Esophagus muscularis mucosa (tissue), 4 donors: Measurements from ENCODE around the gene SLA2. TPM values are rescaled to one million over a fixed set of nuclear protein-coding genes. Genes with fewer than 3 reads are reported as not detected.

Source experiments
- DNase-seq: peaks from one replicate; pipeline ENCODE4 v3.0.0-alpha.2; 2017; ENCODE audit errors: extremely low spot score
- H3K27ac ChIP-seq, 4 donors: fragments of 200-600 bp; sonication (generic); replicated peaks in 1 of 4; 1 replicate in 3 of 4; 2 replicates in 1 of 4; pipeline ENCODE4 v1.5.1; 2016 to 2019; ENCODE audit warnings: mild to moderate bottlenecking in 1 of 4
- H3K27me3 ChIP-seq, 4 donors: fragments of 200-600 bp; sonication (generic); one replicate each; pipeline versions ENCODE4 v1.5.1 to v1.6.0; 2016 to 2019
- H3K36me3 ChIP-seq, 4 donors: fragments of 200-600 bp; sonication (generic); one replicate each; pipeline ENCODE4 v1.5.1; 2016 to 2019
- H3K4me1 ChIP-seq, 4 donors: fragments of 200-600 bp; sonication (generic); one replicate each; pipeline ENCODE4 v1.5.1; 2016 to 2019
- H3K4me3 ChIP-seq, 4 donors: fragments of 200-600 bp; sonication (generic); 1 replicate in 2 of 4; 2 replicates in 2 of 4; pipeline ENCODE4 v1.5.1; 2016 to 2019; ENCODE audit warnings: mild to moderate bottlenecking in 4 of 4, moderate library complexity in 1 of 4
- H3K9me3 ChIP-seq, 4 donors: fragments of 200-600 bp; sonication (generic); 1 replicate in 3 of 4; 2 replicates in 1 of 4; pipeline ENCODE4 v1.5.1; 2016 to 2019
- CTCF ChIP-seq, 3 experiments: fragments of 200-600 bp in 2 of 3; fragments of 450-650 bp in 1 of 3; sonication (generic) in 2 of 3; IDR thresholded peaks; one replicate each; pipeline ENCODE4 v1.5.1; 2017 to 2019; ENCODE audit warnings: antibody characterized with exemption in 3 of 3, mild to moderate bottlenecking in 2 of 3, moderate library complexity in 1 of 3
- EP300 ChIP-seq: sonication (generic); formaldehyde crosslinking; IDR thresholded peaks from one replicate; pipeline ENCODE4 v1.6.1; 2017; ENCODE audit warnings: antibody characterized with exemption
- POLR2A ChIP-seq: fragments of 450-650 bp; IDR thresholded peaks from one replicate; pipeline ENCODE4 v1.6.1; 2017; ENCODE audit warnings: antibody characterized with exemption, moderate library complexity, mild to moderate bottlenecking, low read depth
- POLR2AphosphoS5 ChIP-seq, 2 donors: sonication (generic); formaldehyde crosslinking; IDR thresholded peaks; one replicate each; pipeline ENCODE4 v1.6.1; 2017; ENCODE audit warnings: antibody characterized with exemption in 2 of 2
- WGBS: methylation state at CpG from one replicate; pipeline ENCODE4 v1.1.5; 2018; 5-methylcytosine and 5-hydroxymethylcytosine counted together
- intact Hi-C: fragments of 100-400 bp; cut with DNase I; formaldehyde crosslinking; loops from one replicate; pipeline ENCODE4 v1.15.1; 2023
- total RNA-seq, 4 donors: library from RNA; depleted of rRNA; stranded (reverse); fragments of >200 nt; gene quantifications; one replicate each; pipeline versions ENCODE4 v1.1.0 to v1.2.1, GENCODE V29; 2016

The SLA2 gene
- total RNA-seq, 4 donors from 2014 or later = 0.26 to 0.99 (median 0.35) TPM

GRCh38 chr20:36624068-36624943 is 21.7 kb downstream of the SLA2 start:
- Histone ChIP-seq H3K36me3 (no peaks in the 10 kb centered on the region), H3K4me3 (no peak overlapping the region), H3K9me3 (no peaks in the 10 kb centered on the region), H3K27ac (no peak overlapping the region), H3K27me3 (no peaks in the 10 kb centered on the region), H3K4me1 (no peaks in the 10 kb centered on the region)
- TF ChIP-seq CTCF (IDR thresholded peaks at IDR 0.05) (no peak), POLR2A (no peak), EP300 (no peak), POLR2AphosphoS5 (IDR thresholded peaks at IDR 0.05) (no peak)
- DNase-seq = no peak
- intact Hi-C loops = no loop called here
- 72% methylated on average over 14 of the region's 14 CpGs for WGBS

GRCh38 chr20:36623444-36623843 is 22.6 kb downstream of the SLA2 start:
- no peaks in the 10 kb centered on the region for H3K36me3 ChIP-seq
- H3K9me3 ChIP-seq = no peaks in the 10 kb centered on the region
- WGBS = 87% methylated on average over 2 of the region's 2 CpGs
- H3K27ac ChIP-seq = no peak overlapping the region
- DNase-seq = no peak
- no peak overlapping the region for H3K4me3 ChIP-seq
- intact Hi-C loops = no loop called here
- no peaks in the 10 kb centered on the region for H3K27me3 ChIP-seq
- TF ChIP-seq CTCF (IDR thresholded peaks at IDR 0.05) (no peak), POLR2AphosphoS5 (IDR thresholded peaks at IDR 0.05) (no peak), POLR2A (no peak), EP300 (no peak)
- H3K4me1 ChIP-seq = no peaks in the 10 kb centered on the region

GRCh38 chr20:36620917-36621316 is 25.1 kb downstream of the SLA2 start:
- intact Hi-C loops = no loop called here
- Histone ChIP-seq H3K36me3 (no peaks in the 10 kb centered on the region), H3K27me3 (no peaks in the 10 kb centered on the region)

GRCh38 chr20:36614781-36615557 is 31.0 kb downstream of the SLA2 start:
- Histone ChIP-seq H3K4me1 (no peaks in the 10 kb centered on the region), H3K36me3 (peaks cover 34 to 58% (median 54%) of the 10 kb centered on the region in 4 donors), H3K27ac (no peak overlapping the region), H3K27me3 (no peaks in the 10 kb centered on the region), H3K9me3 (no peaks in the 10 kb centered on the region), H3K4me3 (no peak overlapping the region)
- intact Hi-C loops = no loop called here
- no peak for DNase-seq
- WGBS = 84% methylated on average over 12 of the region's 14 CpGs
- TF ChIP-seq POLR2A = no peak
- TF ChIP-seq POLR2AphosphoS5 (IDR thresholded peaks at IDR 0.05) = no peak
- no peak for TF ChIP-seq CTCF (IDR thresholded peaks at IDR 0.05)
- TF ChIP-seq EP300 = no peak

More at GRCh38 chr20:36620917-36621316, 25.1 kb downstream of the SLA2 start:
- Histone ChIP-seq H3K27ac (no peak overlapping the region), H3K4me3 (no peak overlapping the region), H3K4me1 (no peaks in the 10 kb centered on the region), H3K9me3 (no peaks in the 10 kb centered on the region)
- WGBS = 98% methylated on average over 5 of the region's 5 CpGs
- no peak for DNase-seq
- no peak for TF ChIP-seq POLR2AphosphoS5 (IDR thresholded peaks at IDR 0.05)
- no peak for TF ChIP-seq CTCF (IDR thresholded peaks at IDR 0.05)
- TF ChIP-seq POLR2A = no peak
- TF ChIP-seq EP300 = no peak
